AG09309 (cell line): ENCODE measurements around the gene PRB4.

Experiments
- DNase-seq: peaks from one replicate; pipeline ENCODE4 v3.0.0-alpha.2; 2010; ENCODE audit warnings: low read depth
- H3K4me3 ChIP-seq: 2 replicates; pipeline ENCODE4 v1.5.1; 2011; ENCODE audit warnings: mild to moderate bottlenecking, low read depth, low read length, moderate library complexity; ENCODE audit not compliant: control insufficient read depth
- CTCF ChIP-seq: IDR thresholded peaks from 2 replicates; pipeline ENCODE4 v1.5.1; 2011; ENCODE audit warnings: mild to moderate bottlenecking, low read depth, low read length, inconsistent platforms; ENCODE audit not compliant: insufficient read depth, control insufficient read depth; ENCODE audit errors: missing control alignments

PRB4 gene

DNA sequence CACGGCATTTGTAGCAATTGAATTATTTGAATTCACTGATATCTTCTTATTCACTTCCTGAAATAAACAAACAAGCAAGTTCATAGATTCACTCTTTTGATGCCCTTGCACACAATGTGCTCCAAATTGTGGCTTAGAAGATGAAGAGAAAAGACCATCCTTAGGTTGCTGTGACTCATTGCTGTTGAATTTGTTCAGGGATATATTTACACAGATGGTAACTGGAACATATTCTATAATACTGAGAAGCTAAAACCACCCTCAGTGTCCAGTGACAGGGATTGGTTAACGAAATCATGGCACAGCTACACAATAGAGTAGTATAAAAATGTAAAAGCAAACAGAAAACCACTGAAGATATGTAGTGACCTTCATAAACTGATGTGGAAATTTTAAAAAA lies 3.1 kb downstream of the PRB4 start:
- no peak overlapping the region for H3K4me3 ChIP-seq

GRCh38 chr12:11273449-11273848 lies 36.8 kb downstream of the PRB4 start:
- no peak for DNase-seq
- TF ChIP-seq CTCF = no peak

More for the DNA sequence above, 3.1 kb downstream of the PRB4 start:
- no peak for TF ChIP-seq CTCF
- DNase-seq = no peak

GRCh38 chr12:11269607-11270006 lies 40.6 kb downstream of the PRB4 start, which contains the start of gene PRB3:
PRB3 (minus strand) TSS chr12:11269707; CDS start chr12:11269669, 38 bp downstream.
- DNase-seq = no peak
- no peak for TF ChIP-seq CTCF
- no peak within 1 kb of the TSS for H3K4me3 ChIP-seq

More at GRCh38 chr12:11273449-11273848, 36.8 kb downstream of the PRB4 start:
- no peak overlapping the region for H3K4me3 ChIP-seq

- no peak for DNase-seq
- H3K4me3 ChIP-seq = no peak overlapping the region
- no peak for TF ChIP-seq CTCF
Observed at GRCh38 chr12:11264501-11264900, 45.7 kb downstream of the PRB4 start.
